K562 (cell line): Measurements from ENCODE around the gene FAM174B. TPM values are rescaled to one million over a fixed set of nuclear protein-coding genes. Genes with fewer than 3 reads are reported as not detected.

ENCODE experiments used
- ATAC-seq: fragments of 200-7000 bp; cut with Tn5 transposase; 3 replicates; pipeline ENCODE4 v1.9.1; 2020; ENCODE audit warnings: moderate library complexity
- BruUV-seq: library from RNA; stranded (reverse); fragments of 400-500 nt; replicated peaks from 2 replicates; lab custom pipeline; 2021; lab: Mats Ljungman, UMichigan
- CTCF ChIA-PET: fragments of 300-600 bp; formaldehyde crosslinking; extraction: SDS; loops from one replicate; lab custom pipeline; 2021; ENCODE audit warnings: low intra/inter-chr PET ratio; lab: Yijun Ruan, JAX
- POLR2A ChIA-PET: fragments of 300-600, 350-650 bp; sonication (Branson Sonifier 250); formaldehyde crosslinking; extraction: SDS; loops from one replicate; lab custom pipeline; 2021; ENCODE audit warnings: antibody characterized with exemption, inconsistent platforms; lab: Yijun Ruan, JAX
- DNase-seq, 4 experiments: peaks; one replicate each; pipeline versions ENCODE4 v3.0.0 to v3.0.0-alpha.2; 2011 to 2018; ENCODE audit warnings: low spot score in 3 of 4, mixed read lengths in 3 of 4; ENCODE audit errors: extremely low read depth in 1 of 4
- FAIRE-seq: peaks from 2 replicates; lab custom pipeline; 2011; peaks lifted over from hg19 to GRCh38; lab: Jason Lieb, UNC
- H2AFZ ChIP-seq: 2 replicates; pipeline ENCODE4 v1.6.0; 2011; ENCODE audit warnings: low read depth, low read length, control low read depth, inconsistent platforms
- H3K27ac ChIP-seq: fragments of 200-600 bp; 3 replicates; pipeline ENCODE4 v1.8.0; 2011; ENCODE audit warnings: low read depth, mild to moderate bottlenecking, control low read depth, inconsistent platforms, low read length, moderate library complexity, mixed read lengths; ENCODE audit errors: extremely low read depth
- H3K27me3 ChIP-seq, 2 experiments: fragments of 300-600 bp in 1 of 2; 2 replicates in 1 of 2; 3 replicates in 1 of 2; pipeline versions ENCODE4 v1.6.0 to v1.8.0; 2011; ENCODE audit warnings: inconsistent platforms in 2 of 2, low read length in 2 of 2, mild to moderate bottlenecking in 1 of 2, mixed read lengths in 1 of 2, moderate library complexity in 1 of 2; ENCODE audit not compliant: control insufficient read depth in 2 of 2, insufficient read depth in 2 of 2
- H3K36me3 ChIP-seq: fragments of 300-600 bp; 3 replicates; pipeline ENCODE4 v1.8.0; 2011; ENCODE audit warnings: mild to moderate bottlenecking, low read length, inconsistent platforms; ENCODE audit not compliant: control insufficient read depth, insufficient read depth
- H3K4me1 ChIP-seq, 2 experiments: fragments of 200-600 bp in 1 of 2; replicated peaks in 1 of 2; 2 replicates in 1 of 2; 3 replicates in 1 of 2; pipeline versions ENCODE4 v1.5.1 to v1.8.0; 2011; ENCODE audit warnings: inconsistent platforms in 2 of 2, low read length in 2 of 2, mild to moderate bottlenecking in 1 of 2, mixed read lengths in 1 of 2, moderate library complexity in 1 of 2; ENCODE audit not compliant: control insufficient read depth in 2 of 2, insufficient read depth in 2 of 2
- H3K4me2 ChIP-seq: 2 replicates; pipeline ENCODE4 v1.6.1; 2011; ENCODE audit warnings: low read length, control low read depth, inconsistent platforms, mixed read lengths; ENCODE audit not compliant: insufficient read depth
- H3K4me3 ChIP-seq: fragments of 200-600 bp; sonication (generic), shearing (Covaris generic); 2 replicates; pipeline ENCODE4 v1.5.1; 2016; ENCODE audit warnings: control low read depth, inconsistent platforms
- H3K79me2 ChIP-seq: fragments of 200-600 bp; 3 replicates; pipeline ENCODE4 v1.8.0; 2011; ENCODE audit warnings: low read length, inconsistent platforms; ENCODE audit not compliant: control insufficient read depth, insufficient read depth
- H3K9ac ChIP-seq, 2 experiments: 2 replicates each; pipeline versions ENCODE4 v1.6.0 to v1.6.1; 2011; ENCODE audit warnings: low read depth in 2 of 2, low read length in 2 of 2, control low read depth in 1 of 2, inconsistent platforms in 1 of 2, mild to moderate bottlenecking in 1 of 2, mixed read lengths in 1 of 2; ENCODE audit not compliant: insufficient read depth in 1 of 2
- H3K9me1 ChIP-seq: one replicate; pipeline ENCODE4 v1.6.0; 2011; ENCODE audit warnings: inconsistent platforms, mild to moderate bottlenecking, low read length, moderate library complexity; ENCODE audit not compliant: control insufficient read depth, insufficient read depth
- H3K9me3 ChIP-seq: replicated peaks from 2 replicates; pipeline ENCODE4 v1.5.1; 2011; ENCODE audit warnings: low read depth, low read length, inconsistent platforms; ENCODE audit not compliant: control insufficient read depth, insufficient read depth
- H4K20me1 ChIP-seq: replicated peaks from 2 replicates; pipeline ENCODE4 v1.6.1; 2011; ENCODE audit warnings: low read length, inconsistent platforms, mixed read lengths; ENCODE audit not compliant: control insufficient read depth, insufficient read depth
- BMI1 ChIP-seq: fragments of 150-350 bp; IDR thresholded peaks from 2 replicates; pipeline ENCODE4 v1.6.1; 2014; ENCODE audit warnings: low read length
- FOSL1 ChIP-seq: fragments of 200-800 bp; sonication (Bioruptor generic); conservative IDR thresholded peaks from 2 replicates; pipeline ENCODE4 v1.6.1; 2016; ENCODE audit warnings: missing genetic modification characterization, missing compliant biosample characterization
- FOXO4 ChIP-seq: fragments of 450-650 bp; formaldehyde crosslinking; IDR thresholded peaks from 2 replicates; pipeline ENCODE4 v1.4.0; 2020; ENCODE audit warnings: mild to moderate bottlenecking, moderate library complexity
- KLF6 ChIP-seq: fragments of 250-450 bp; sonication (Bioruptor Pico); IDR thresholded peaks from 2 replicates; pipeline ENCODE4 v1.4.0; 2020; ENCODE audit warnings: mild to moderate bottlenecking, moderate library complexity, borderline replicate concordance
- NFIC ChIP-seq: fragments of 450-650 bp; IDR thresholded peaks from 2 replicates; pipeline ENCODE4 v1.6.1; 2017; ENCODE audit warnings: mild to moderate bottlenecking, inconsistent platforms
- NR4A1 ChIP-seq, 2 experiments: fragments of 250-450 bp in 1 of 2; fragments of 450-650 bp in 1 of 2; sonication (Bioruptor Pico) in 1 of 2; IDR thresholded peaks; 2 replicates each; pipeline versions ENCODE4 v1.4.0 to v1.6.1; 2016 to 2020; ENCODE audit warnings: mild to moderate bottlenecking in 2 of 2, missing compliant biosample characterization in 1 of 2, missing genetic modification characterization in 1 of 2, moderate library complexity in 1 of 2
- POLR3A ChIP-seq: IDR thresholded peaks from 2 replicates; pipeline ENCODE4 v1.6.1; 2011; ENCODE audit warnings: borderline replicate concordance, mild to moderate bottlenecking, moderate library complexity; ENCODE audit not compliant: insufficient read length, insufficient read depth; ENCODE audit errors: extremely low read depth
- SP2 ChIP-seq: IDR thresholded peaks from 2 replicates; pipeline ENCODE4 v1.6.1; 2011; ENCODE audit warnings: mild to moderate bottlenecking, low read depth, low read length, moderate library complexity; ENCODE audit not compliant: poor library complexity, severe bottlenecking; ENCODE audit errors: extremely low read depth
- SRSF7 ChIP-seq: fragments of 200-400 bp; formaldehyde crosslinking; optimal IDR thresholded peaks from 2 replicates; pipeline ENCODE3; 2017; ENCODE audit warnings: mild to moderate bottlenecking, low read depth, low read length
- ZFP1 ChIP-seq: fragments of 450-650 bp; formaldehyde crosslinking; IDR thresholded peaks from 2 replicates; pipeline ENCODE4 v1.4.0; 2020; ENCODE audit warnings: mild to moderate bottlenecking, mixed read lengths
- ZNF143 ChIP-seq: sonication (generic); formaldehyde crosslinking; IDR thresholded peaks from 2 replicates; pipeline ENCODE4 v1.9.0; 2022; ENCODE audit warnings: mild to moderate bottlenecking, missing genetic modification reagents
- ZNF444 ChIP-seq: fragments of 250-450 bp; sonication (Bioruptor Pico); IDR thresholded peaks from 2 replicates; pipeline ENCODE4 v1.4.0; 2020; ENCODE audit warnings: mild to moderate bottlenecking, moderate library complexity
- ZNF586 ChIP-seq: fragments of 450-650 bp; formaldehyde crosslinking; conservative IDR thresholded peaks from 2 replicates; pipeline ENCODE4 v1.4.0; 2020; ENCODE audit warnings: mild to moderate bottlenecking, moderate library complexity
- ZZZ3 ChIP-seq: fragments of 450-650 bp; IDR thresholded peaks from 2 replicates; pipeline ENCODE4 v1.6.1; 2016; ENCODE audit warnings: antibody characterized with exemption, mild to moderate bottlenecking, moderate library complexity
- WGBS: fragments of 100-300 bp; shearing (Covaris generic); methylation state at CpG from one replicate; pipeline ENCODE4 v1.1.6; 2016; ENCODE audit warnings: low coverage, mixed read lengths; ENCODE audit not compliant: insufficient coverage; ENCODE audit errors: missing lambda C conversion rate; 5-methylcytosine and 5-hydroxymethylcytosine counted together
- in situ Hi-C: fragments of 300-500 bp; cut with MboI; formaldehyde crosslinking; loops from 4 replicates; pipeline ENCODE4 v1.15.0; 2018; ENCODE audit warnings: inconsistent platforms, mixed read lengths
- intact Hi-C: fragments of 100-400 bp; cut with micrococcal nuclease; formaldehyde crosslinking; loops from 2 replicates; pipeline ENCODE4 v1.14.2; 2022
- polyA plus RNA-seq, 8 experiments: library from polyadenylated mRNA; depleted of rRNA in 4 of 8; stranded (reverse) in 5 of 8; unstranded in 3 of 8; fragments of >200 nt; fragmentation: Nextera tagmentation in 2 of 8; fragmentation: Illumina TruSeq in 1 of 8; extraction: Ambion mirVana in 2 of 8; extraction: Trizol in 1 of 8; gene quantifications; 2 replicates each; pipeline versions ENCODE4 v1.2.1 to v1.2.3, GENCODE V29; 2011 to 2014; ENCODE audit warnings: inconsistent platforms in 1 of 8, missing spikeins in 1 of 8
- total RNA-seq, 7 experiments: library from RNA; depleted of rRNA in 6 of 7; stranded (reverse); fragments of >200 nt in 6 of 7; fragmentation: Illumina TruSeq in 2 of 7; extraction: Trizol in 2 of 7; gene quantifications; 2 replicates each; pipeline versions ENCODE4 v1.2.1 to v1.2.3, GENCODE V29; 2011 to 2021; ENCODE audit warnings: low replicate concordance in 1 of 7

FAM174B gene
- total and polyA plus RNA-seq, 9 of the 15 experiments (the other 6 are each of a cell fraction or from before 2014, with no cell fraction given): 0.39 to 2.7 (median 1.9) TPM; not detected in 1

GRCh38 chr15:92629276-92629974 lies 26.1 kb downstream of the FAM174B start:
- POLR2A ChIA-PET: no interaction called here
- intact Hi-C loops: no loop called here
- ATAC-seq (no peak; the same call in 2 of the 3 replicates), FAIRE-seq (no peak), DNase-seq (no peak)
- H3K9ac ChIP-seq: no peak overlapping the region
- no peak overlapping the region for H3K4me3 ChIP-seq
- peaks cover 2 to 30% of the 10 kb centered on the region in 2 experiments; a peak in 3 of 5 replicates for H3K27me3 ChIP-seq
- peak overlapping the region; percentile 82 for H2AFZ ChIP-seq
- in situ Hi-C loops: no loop called here
- no peaks in the 10 kb centered on the region for H4K20me1 ChIP-seq
- TF ChIP-seq ZZZ3 (no peak), FOSL1 (tag) (peak; percentile 80)
- no peaks in the 10 kb centered on the region for H3K9me3 ChIP-seq
- H3K27ac ChIP-seq: no peak overlapping the region
- H3K4me1 ChIP-seq: peaks cover 4 to 8% of the 10 kb centered on the region in 2 experiments; a peak in 4 of 5 replicates
- no peaks in the 10 kb centered on the region for H3K9me1 ChIP-seq
- WGBS: 13% methylated on average over 11 of the region's 11 CpGs
- no peaks in the 10 kb centered on the region for H3K36me3 ChIP-seq
- no peaks in the 10 kb centered on the region for H3K79me2 ChIP-seq
- no TSS peak for BruUV-seq
- CTCF ChIA-PET: no interaction called here
- H3K4me2 ChIP-seq: peak overlapping the region; percentile 12; the same call in 1 of the 2 replicates

- ATAC-seq (no peak), FAIRE-seq (no peak), DNase-seq (no peak)
- no TSS peak for BruUV-seq
- no peak overlapping the region for H3K27ac ChIP-seq
- intact Hi-C loops: no loop called here
- no peaks in the 10 kb centered on the region for H3K9me1 ChIP-seq
- H3K36me3 ChIP-seq: no peaks in the 10 kb centered on the region
- no peak overlapping the region for H3K9ac ChIP-seq
- no peaks in the 10 kb centered on the region for H3K79me2 ChIP-seq
- 0 out of 2 replicates have a peak overlapping the region, but pooled peaks have one; percentile 50 for H2AFZ ChIP-seq
- CTCF ChIA-PET: no interaction called here
- peaks cover 4 to 8% of the 10 kb centered on the region in 2 experiments; a peak in 4 of 5 replicates for H3K4me1 ChIP-seq
- H3K27me3 ChIP-seq: peaks cover 6 to 33% of the 10 kb centered on the region in 2 experiments; a peak in 3 of 5 replicates
- 18% methylated on average over 11 of the region's 11 CpGs for WGBS
- POLR2A ChIA-PET: interaction anchor here (0.6 to 1.2 kb wide), 3 partner anchors 15 to 1287 kb away, joined by 3 read pairs; no protein-coding TSS in a partner anchor
- no peaks in the 10 kb centered on the region for H4K20me1 ChIP-seq
- in situ Hi-C loops: no loop called here
- no peaks in the 10 kb centered on the region for H3K9me3 ChIP-seq
- no peak overlapping the region for H3K4me3 ChIP-seq
- H3K4me2 ChIP-seq: no peak overlapping the region
- TF ChIP-seq ZNF444 (CRISPR knock-in tag) (no peak), NFIC (no peak), POLR3A (no peak), FOXO4 (CRISPR knock-in tag) (no peak), ZNF143 (no peak), ZFP1 (CRISPR knock-in tag) (no peak), SRSF7 (no peak), SP2 (no peak), ZNF586 (CRISPR knock-in tag) (no peak), NR4A1 (CRISPR knock-in tag; IDR thresholded peaks at IDR 0.05) (no peak), NR4A1 (tag; IDR thresholded peaks at IDR 0.05) (no peak), KLF6 (CRISPR knock-in tag) (no peak), BMI1 (no peak)
Measured at GRCh38 chr15:92627014-92627413, 28.6 kb downstream of the FAM174B start.
